ENCODE data around the gene CD300C.

DNA sequence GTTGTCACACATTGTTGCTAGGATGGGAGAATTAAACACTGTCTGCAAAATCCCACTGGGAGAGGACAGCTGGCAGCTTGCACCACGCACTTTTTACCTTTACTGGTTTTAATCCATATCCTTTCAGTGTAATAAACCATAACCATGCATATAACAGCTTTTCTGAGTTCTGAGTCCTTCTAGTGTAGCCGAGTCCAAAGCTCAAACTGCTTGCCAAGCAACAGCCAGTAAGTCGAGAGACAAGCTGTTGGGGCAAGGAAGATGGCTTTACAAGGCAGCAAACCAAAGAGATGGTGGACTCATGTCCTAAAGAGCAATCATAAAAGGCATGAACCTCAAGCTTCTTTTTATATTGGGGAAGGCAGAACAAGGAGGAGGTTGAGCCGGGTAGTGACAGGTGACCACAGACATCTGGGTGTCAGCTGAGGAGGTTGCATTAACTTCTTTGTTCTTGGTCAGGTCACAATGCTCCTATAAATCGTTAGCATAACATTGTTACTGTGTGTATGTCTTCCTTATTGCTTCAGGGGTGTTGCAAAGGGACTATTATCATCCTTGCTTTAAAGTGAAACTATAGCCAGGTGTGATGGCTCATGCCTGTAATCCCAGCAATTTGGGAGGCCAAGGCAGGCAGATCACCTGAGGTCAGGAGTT lies 28.7 kb upstream of the CD300C start:
- TF ChIP-seq CTCF (IDR thresholded peaks at IDR 0.05), result no peak
- TF ChIP-seq EZH2 (IDR thresholded peaks at IDR 0.05; ENCODE audit: borderline replicate concordance, insufficient read depth, low read depth, low read length, poor library complexity, severe bottlenecking), result no peak

All from B cell (primary cell).